Esophagus mucosa (tissue), 1 donor: ENCODE measurements around the gene PPARG. TPM values are rescaled to one million over a fixed set of nuclear protein-coding genes. Genes with fewer than 3 reads are reported as not detected.
"Not testable (repeated sequence)": the region's sequence is repeated elsewhere in the genome, so short reads cannot be mapped to it uniquely, and the experiment has no call there.

ENCODE experiments used
- ATAC-seq: fragments of 200-7000 bp; cut with Tn5 transposase; one replicate; pipeline ENCODE4 v1.9.1; 2020
- total RNA-seq: library from RNA; stranded (reverse); gene quantifications from one replicate; pipeline ENCODE4 v1.2.4, GENCODE V29; 2023
- donor health status: DM: yes; HTN: yes; CAD: no.

PPARG gene
- total RNA-seq, 1 donor from 2014 or later: 13.3 TPM

GRCh38 chr3:12464181-12464580 is 175.3 kb downstream of the PPARG start:
- ATAC-seq: no peak

GRCh38 chr3:12465151-12465835 is 176.4 kb downstream of the PPARG start:
- no peak for ATAC-seq

- ATAC-seq: no peak
Measured at GRCh38 chr3:12465836-12466225, 177.0 kb downstream of the PPARG start.

GRCh38 chr3:12467746-12468145 is 178.9 kb downstream of the PPARG start:
- no peak for ATAC-seq

- ATAC-seq: no peak
Measured at GRCh38 chr3:12468276-12468675, 179.4 kb downstream of the PPARG start.

GRCh38 chr3:12468757-12469156 is 179.9 kb downstream of the PPARG start:
- ATAC-seq: no peak

- not testable (repeated sequence) for ATAC-seq
Measured at GRCh38 chr3:12469222-12469621, 180.4 kb downstream of the PPARG start.

- ATAC-seq: no peak
Measured at GRCh38 chr3:12470111-12470510, 181.2 kb downstream of the PPARG start.

- ATAC-seq: no peak
Measured at GRCh38 chr3:12470680-12471079, 181.8 kb downstream of the PPARG start.

- ATAC-seq: peak; percentile 61
Measured at GRCh38 chr3:12471241-12471640, 182.4 kb downstream of the PPARG start.

- ATAC-seq: no peak
Measured at GRCh38 chr3:12472000-12472610, 183.2 kb downstream of the PPARG start.

GRCh38 chr3:12472796-12473195 is 183.9 kb downstream of the PPARG start:
- no peak for ATAC-seq

GRCh38 chr3:12473511-12473910 is 184.6 kb downstream of the PPARG start:
- no peak for ATAC-seq

- ATAC-seq: no peak
Measured at GRCh38 chr3:12476238-12476897, 187.5 kb downstream of the PPARG start.

GRCh38 chr3:12477256-12477655 is 188.4 kb downstream of the PPARG start:
- ATAC-seq: no peak

- no peak for ATAC-seq
Measured at GRCh38 chr3:12478326-12478725, 189.5 kb downstream of the PPARG start.

- not testable (repeated sequence) for ATAC-seq
Measured at GRCh38 chr3:12479198-12479597, 190.3 kb downstream of the PPARG start.

GRCh38 chr3:12479919-12480427 is 191.1 kb downstream of the PPARG start:
- ATAC-seq: peak; percentile 24

GRCh38 chr3:12483410-12483809 is 194.5 kb downstream of the PPARG start:
- ATAC-seq: no peak

GRCh38 chr3:12483872-12484197 is 195.0 kb downstream of the PPARG start:
- ATAC-seq: no peak
